Left lung (tissue), 14 donors: ENCODE measurements around the gene DIP2C. TPM values are rescaled to one million over a fixed set of nuclear protein-coding genes. Genes with fewer than 3 reads are reported as not detected.

ENCODE experiments used
- ATAC-seq: fragments of 200-7000 bp; cut with Tn5 transposase; one replicate; pipeline ENCODE4 v1.9.1; 2020; ENCODE audit warnings: moderate library complexity
- DNase-seq, 4 donors: peaks; one replicate each; pipeline ENCODE4 v3.0.0-alpha.2; 2013 to 2020
- H3K27ac ChIP-seq, 2 donors: fragments of 200-600 bp; sonication (generic) in 1 of 2; one replicate each; pipeline versions ENCODE4 v1.5.0 to v1.8.0; 2020 to 2021
- H3K27me3 ChIP-seq, 2 donors: fragments of 200-600 bp; sonication (generic) in 1 of 2; one replicate each; pipeline versions ENCODE4 v1.5.0 to v1.8.0; 2020 to 2021
- H3K36me3 ChIP-seq, 2 donors: fragments of 200-600 bp; sonication (generic) in 1 of 2; one replicate each; pipeline versions ENCODE4 v1.5.0 to v1.8.0; 2020 to 2021
- H3K4me1 ChIP-seq, 2 donors: fragments of 200-600 bp; one replicate each; pipeline ENCODE4 v1.8.0; 2021
- H3K4me3 ChIP-seq, 2 donors: fragments of 200-600 bp; sonication (generic) in 1 of 2; one replicate each; pipeline versions ENCODE4 v1.5.0 to v1.8.0; 2020 to 2021; ENCODE audit warnings: mild to moderate bottlenecking in 1 of 2
- H3K9me3 ChIP-seq, 2 donors: fragments of 200-600 bp; sonication (generic) in 1 of 2; one replicate each; pipeline versions ENCODE4 v1.5.0 to v1.8.0; 2020 to 2021
- intact Hi-C, 2 donors: fragments of 100-400 bp; cut with DNase I; formaldehyde crosslinking; loops; one replicate each; pipeline versions ENCODE4 v1.11.2 to v1.14.2; 2022
- long read RNA-seq, 12 donors: library from polyadenylated mRNA in 2 of 12; unstranded in 2 of 12; transcript quantifications; one replicate each; pipeline ENCODE4 v2.0.0 and lab custom pipeline, GENCODE V29; 2019 to 2026
- polyA plus RNA-seq, 6 donors: library from polyadenylated mRNA; unstranded; fragments of 120-200 nt; gene quantifications; one replicate each; pipeline ENCODE4 v1.2.1, GENCODE V29; 2013; ENCODE audit not compliant: insufficient read length in 6 of 6
- total RNA-seq, 2 donors: library from RNA; stranded (reverse); fragmentation: NEBNext Ultra II Directional; extraction: Animal tissue kit (Norgen Biotek cat#: 25700); gene quantifications; one replicate each; pipeline ENCODE4 v1.2.1, GENCODE V29; 2021
- TF ChIP-seq, protein P1 (sequence below), 2 donors: fragments of 200-600 bp; sonication (generic) in 1 of 2; IDR thresholded peaks; one replicate each; pipeline versions ENCODE4 v1.5.0 to v1.8.0; 2021; ENCODE audit warnings: antibody characterized with exemption in 2 of 2
- donor health status: DM: no; HTN: yes; CAD: no.
- donor health status: DM: no; HTN: no; CAD: no.

DIP2C gene, protein sequence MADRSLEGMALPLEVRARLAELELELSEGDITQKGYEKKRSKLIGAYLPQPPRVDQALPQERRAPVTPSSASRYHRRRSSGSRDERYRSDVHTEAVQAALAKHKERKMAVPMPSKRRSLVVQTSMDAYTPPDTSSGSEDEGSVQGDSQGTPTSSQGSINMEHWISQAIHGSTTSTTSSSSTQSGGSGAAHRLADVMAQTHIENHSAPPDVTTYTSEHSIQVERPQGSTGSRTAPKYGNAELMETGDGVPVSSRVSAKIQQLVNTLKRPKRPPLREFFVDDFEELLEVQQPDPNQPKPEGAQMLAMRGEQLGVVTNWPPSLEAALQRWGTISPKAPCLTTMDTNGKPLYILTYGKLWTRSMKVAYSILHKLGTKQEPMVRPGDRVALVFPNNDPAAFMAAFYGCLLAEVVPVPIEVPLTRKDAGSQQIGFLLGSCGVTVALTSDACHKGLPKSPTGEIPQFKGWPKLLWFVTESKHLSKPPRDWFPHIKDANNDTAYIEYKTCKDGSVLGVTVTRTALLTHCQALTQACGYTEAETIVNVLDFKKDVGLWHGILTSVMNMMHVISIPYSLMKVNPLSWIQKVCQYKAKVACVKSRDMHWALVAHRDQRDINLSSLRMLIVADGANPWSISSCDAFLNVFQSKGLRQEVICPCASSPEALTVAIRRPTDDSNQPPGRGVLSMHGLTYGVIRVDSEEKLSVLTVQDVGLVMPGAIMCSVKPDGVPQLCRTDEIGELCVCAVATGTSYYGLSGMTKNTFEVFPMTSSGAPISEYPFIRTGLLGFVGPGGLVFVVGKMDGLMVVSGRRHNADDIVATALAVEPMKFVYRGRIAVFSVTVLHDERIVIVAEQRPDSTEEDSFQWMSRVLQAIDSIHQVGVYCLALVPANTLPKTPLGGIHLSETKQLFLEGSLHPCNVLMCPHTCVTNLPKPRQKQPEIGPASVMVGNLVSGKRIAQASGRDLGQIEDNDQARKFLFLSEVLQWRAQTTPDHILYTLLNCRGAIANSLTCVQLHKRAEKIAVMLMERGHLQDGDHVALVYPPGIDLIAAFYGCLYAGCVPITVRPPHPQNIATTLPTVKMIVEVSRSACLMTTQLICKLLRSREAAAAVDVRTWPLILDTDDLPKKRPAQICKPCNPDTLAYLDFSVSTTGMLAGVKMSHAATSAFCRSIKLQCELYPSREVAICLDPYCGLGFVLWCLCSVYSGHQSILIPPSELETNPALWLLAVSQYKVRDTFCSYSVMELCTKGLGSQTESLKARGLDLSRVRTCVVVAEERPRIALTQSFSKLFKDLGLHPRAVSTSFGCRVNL (N-terminal part only)
- total RNA-seq (10 to 100 TPM; 10.5 to 14.7 TPM), polyA plus RNA-seq (10 to 100 TPM; 18.9 to 22.5 (median 19.8) TPM)
- long read RNA-seq, donor 1, partial matches to known transcripts, result 6 of 6 reads
- long read RNA-seq, donor 1, other reads (novel, unspliced or antisense), result 0 of 6 reads
- long read RNA-seq, donor 2, result 0 reads
- long read RNA-seq, donor 3, result 0 reads
- long read RNA-seq, donor 4, partial matches to known transcripts, result 0 of 1 reads
- long read RNA-seq, donor 4, other reads (novel, unspliced or antisense), result 1 of 1 reads
- long read RNA-seq, donor 5, result 0 reads
- long read RNA-seq, donor 6, result 0 reads
- long read RNA-seq, donor 7, result 0 reads
- long read RNA-seq, donor 8, result 0 reads
- long read RNA-seq, donor 9, result 0 reads
- long read RNA-seq, donor 10, partial matches to known transcripts, result 0 of 1 reads
- long read RNA-seq, donor 10, other reads (novel, unspliced or antisense), result 1 of 1 reads
- long read RNA-seq, donor 11, full-length matches to known transcripts, result 1 of 1 reads
- long read RNA-seq, donor 11, partial matches to known transcripts, result 0 of 1 reads
- long read RNA-seq, donor 11, other reads (novel, unspliced or antisense), result 0 of 1 reads
- long read RNA-seq, donor 12, result 0 reads

DNA sequence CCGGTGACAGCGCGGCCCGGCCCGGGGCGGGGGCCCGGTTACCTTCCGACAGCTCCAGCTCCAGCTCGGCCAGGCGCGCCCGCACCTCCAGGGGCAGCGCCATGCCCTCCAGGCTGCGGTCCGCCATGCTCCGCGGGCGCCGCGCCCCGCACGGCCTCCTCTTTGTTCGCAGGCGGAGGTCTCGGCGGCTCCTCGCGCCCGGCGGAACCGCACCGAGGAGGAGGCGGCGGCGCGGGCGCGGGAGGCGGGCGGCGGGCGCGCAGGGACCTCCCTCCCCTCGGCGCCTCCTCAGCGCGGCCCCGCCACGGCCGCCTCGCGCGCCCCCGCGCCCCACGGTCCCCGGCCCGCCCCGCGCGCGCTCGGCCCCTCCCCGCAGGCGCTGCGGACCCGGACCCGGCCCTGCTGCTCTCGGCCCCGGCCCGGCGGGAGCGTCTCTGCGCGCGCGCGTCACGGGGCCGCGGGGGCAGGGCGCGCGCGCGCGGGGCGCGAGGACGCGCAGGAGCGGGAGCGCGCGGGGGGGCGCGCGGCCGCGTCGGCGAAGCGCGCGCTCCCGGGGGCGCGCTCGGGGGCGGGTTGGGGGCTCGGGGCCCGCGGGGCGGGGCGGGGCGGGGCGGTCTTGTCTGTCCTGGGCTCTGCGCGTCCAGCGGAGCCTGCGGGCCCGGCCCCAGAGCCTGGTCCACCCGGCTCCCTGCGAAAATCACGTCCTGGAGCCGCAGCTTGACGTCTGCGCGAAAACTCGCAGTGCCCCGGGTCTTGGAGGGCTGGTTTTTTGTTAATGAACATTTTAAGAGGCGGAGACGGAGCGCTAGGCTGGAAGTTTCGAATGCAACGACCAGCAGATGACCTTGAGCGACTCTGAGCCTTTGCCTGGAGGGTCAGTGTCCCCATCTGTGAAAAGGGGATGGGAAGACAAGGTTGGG, at the start of gene DIP2C:
DIP2C (minus strand) TSS at position 217 of the 920 bp plus-strand sequence; CDS start at position 127, 90 bp downstream.
- ATAC-seq (peak; percentile 88), DNase-seq (peak; percentile 60 to 84 (median 80))
- TF ChIP-seq, protein P1, sequence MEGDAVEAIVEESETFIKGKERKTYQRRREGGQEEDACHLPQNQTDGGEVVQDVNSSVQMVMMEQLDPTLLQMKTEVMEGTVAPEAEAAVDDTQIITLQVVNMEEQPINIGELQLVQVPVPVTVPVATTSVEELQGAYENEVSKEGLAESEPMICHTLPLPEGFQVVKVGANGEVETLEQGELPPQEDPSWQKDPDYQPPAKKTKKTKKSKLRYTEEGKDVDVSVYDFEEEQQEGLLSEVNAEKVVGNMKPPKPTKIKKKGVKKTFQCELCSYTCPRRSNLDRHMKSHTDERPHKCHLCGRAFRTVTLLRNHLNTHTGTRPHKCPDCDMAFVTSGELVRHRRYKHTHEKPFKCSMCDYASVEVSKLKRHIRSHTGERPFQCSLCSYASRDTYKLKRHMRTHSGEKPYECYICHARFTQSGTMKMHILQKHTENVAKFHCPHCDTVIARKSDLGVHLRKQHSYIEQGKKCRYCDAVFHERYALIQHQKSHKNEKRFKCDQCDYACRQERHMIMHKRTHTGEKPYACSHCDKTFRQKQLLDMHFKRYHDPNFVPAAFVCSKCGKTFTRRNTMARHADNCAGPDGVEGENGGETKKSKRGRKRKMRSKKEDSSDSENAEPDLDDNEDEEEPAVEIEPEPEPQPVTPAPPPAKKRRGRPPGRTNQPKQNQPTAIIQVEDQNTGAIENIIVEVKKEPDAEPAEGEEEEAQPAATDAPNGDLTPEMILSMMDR (IDR thresholded peaks at IDR 0.05), result no peak
- Histone ChIP-seq H3K4me3 (peak within 1 kb of the TSS; percentile 57 to 75), H3K4me1 (peaks cover 7 to 9% of the 10 kb centered on the region in 2 donors), H3K9me3 (no peaks in the 10 kb centered on the region), H3K36me3 (no peaks in the 10 kb centered on the region), H3K27me3 (peaks cover 0 to 32% of the 10 kb centered on the region in 2 donors), H3K27ac (peak within 1 kb of the TSS; percentile 50 to 73)
- intact Hi-C loops, result no loop called here

DNA sequence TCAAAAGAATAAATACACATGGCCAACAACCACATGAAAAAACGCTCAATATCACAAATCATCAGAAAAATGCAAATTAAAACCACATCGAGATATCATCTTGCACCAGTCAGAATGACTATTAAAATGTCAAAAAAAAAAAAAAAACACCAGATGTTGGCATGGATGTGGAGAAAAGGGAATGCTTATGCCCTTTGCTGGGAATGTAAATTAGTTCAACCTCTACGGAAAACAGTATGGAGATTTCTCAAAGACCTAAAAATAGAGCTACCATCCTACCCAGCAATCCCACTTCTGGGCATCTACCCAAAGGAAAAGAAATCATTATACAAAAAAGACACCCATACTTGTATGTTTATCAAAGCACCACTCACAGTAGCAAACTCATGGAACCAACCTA, 45.0 kb upstream of the DIP2C start:
- DNase-seq, result no peak
- no peak for ATAC-seq
- Histone ChIP-seq H3K36me3 (no peaks in the 10 kb centered on the region), H3K4me3 (no peak overlapping the region), H3K27ac (no peak overlapping the region), H3K4me1 (no peaks in the 10 kb centered on the region), H3K27me3 (peaks cover 0 to 3% of the 10 kb centered on the region in 2 donors), H3K9me3 (peaks cover 0 to 2% of the 10 kb centered on the region in 2 donors)
- intact Hi-C loops, result no loop called here
- TF ChIP-seq, protein P1 (IDR thresholded peaks at IDR 0.05), result no peak

DNA sequence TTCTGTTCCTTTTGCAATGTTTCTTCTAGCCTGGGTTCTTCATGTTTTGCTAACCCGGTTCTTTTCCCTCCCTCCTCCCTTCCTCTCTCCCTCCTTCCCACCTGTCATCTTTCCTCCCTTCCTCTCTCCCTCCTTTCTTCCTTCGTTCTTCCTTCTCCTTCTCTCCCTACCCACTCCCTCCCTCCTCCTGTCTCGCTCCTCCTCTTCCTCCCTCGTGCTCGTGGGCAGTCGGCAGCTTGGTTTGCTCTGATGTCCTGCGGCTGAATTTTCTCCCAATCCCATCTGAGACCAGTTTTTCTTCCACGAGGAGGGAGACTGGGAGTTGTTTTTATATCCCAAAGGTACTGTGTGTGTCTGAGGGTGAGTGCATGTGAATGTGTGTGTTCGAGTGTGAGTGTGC, 43.6 kb upstream of the DIP2C start:
- DNase-seq (no peak), ATAC-seq (no peak)
- no peak overlapping the region for H3K4me3 ChIP-seq
- H3K27me3 ChIP-seq, result peaks cover 0 to 5% of the 10 kb centered on the region in 2 donors
- H3K9me3 ChIP-seq, result no peaks in the 10 kb centered on the region
- no peak overlapping the region for H3K27ac ChIP-seq
- TF ChIP-seq, protein P1 (IDR thresholded peaks at IDR 0.05), result no peak
- no peaks in the 10 kb centered on the region for H3K36me3 ChIP-seq
- H3K4me1 ChIP-seq, result no peaks in the 10 kb centered on the region
- intact Hi-C loops, result no loop called here
